RWPE2 (cell line): ENCODE results near the gene ZSCAN23.
A peak's percentile ranks its signal among the peaks of the same experiment; 100 is the strongest.

Experiments
- ATAC-seq: fragments of 200-7000 bp; cut with Tn5 transposase; 3 replicates; pipeline ENCODE4 v1.9.1; 2021; ENCODE audit warnings: low read depth
- DNase-seq: peaks from one replicate; pipeline ENCODE4 v3.0.0-alpha.2; 2020; ENCODE audit warnings: low spot score
- H3K27ac ChIP-seq: fragments of 450-650 bp; 2 replicates; pipeline ENCODE4 v1.5.1; 2017; ENCODE audit warnings: mild to moderate bottlenecking; ENCODE audit not compliant: poor library complexity, severe bottlenecking
- H3K27me3 ChIP-seq: fragments of 250-450 bp; sonication (Bioruptor Pico); 2 replicates; pipeline ENCODE4 v1.5.1; 2021; ENCODE audit warnings: mild to moderate bottlenecking, moderate library complexity; ENCODE audit not compliant: insufficient read depth, poor library complexity, severe bottlenecking
- H3K36me3 ChIP-seq: fragments of 250-450 bp; sonication (Bioruptor Pico); 2 replicates; pipeline ENCODE4 v1.5.1; 2020; ENCODE audit warnings: low read depth, mild to moderate bottlenecking, moderate library complexity
- H3K4me1 ChIP-seq: fragments of 250-450 bp; sonication (Bioruptor Pico); 2 replicates; pipeline ENCODE4 v1.5.1; 2021; ENCODE audit warnings: mild to moderate bottlenecking, moderate library complexity; ENCODE audit not compliant: insufficient read depth, poor library complexity, severe bottlenecking
- H3K4me3 ChIP-seq: fragments of 250-450 bp; sonication (Bioruptor Pico); 2 replicates; pipeline ENCODE4 v1.5.1; 2021; ENCODE audit warnings: mild to moderate bottlenecking, moderate library complexity; ENCODE audit not compliant: severe bottlenecking
- H3K9me3 ChIP-seq: fragments of 250-450 bp; sonication (Bioruptor Pico); 2 replicates; pipeline ENCODE4 v1.5.1; 2021; ENCODE audit warnings: mild to moderate bottlenecking, moderate library complexity; ENCODE audit not compliant: severe bottlenecking
- CTCF ChIP-seq: fragments of 450-650 bp; IDR thresholded peaks from one replicate; pipeline ENCODE4 v1.5.1; 2017; ENCODE audit warnings: mild to moderate bottlenecking, moderate library complexity; ENCODE audit not compliant: poor library complexity, severe bottlenecking

ZSCAN23 gene

GRCh38 chr6:28488916-28489365 lies 45.6 kb upstream of the ZSCAN23 start:
- ATAC-seq (no peak), DNase-seq (no peak)
- no peak for TF ChIP-seq CTCF
- no peak overlapping the region for H3K27ac ChIP-seq
- H3K27me3 ChIP-seq, result no peaks in the 10 kb centered on the region
- H3K36me3 ChIP-seq, result no peaks in the 10 kb centered on the region
- peak overlapping the region; percentile 36 for H3K4me3 ChIP-seq
- H3K9me3 ChIP-seq, result no peaks in the 10 kb centered on the region
- no peaks in the 10 kb centered on the region for H3K4me1 ChIP-seq

- ATAC-seq, result no peak
- no peaks in the 10 kb centered on the region for H3K36me3 ChIP-seq
- no peaks in the 10 kb centered on the region for H3K4me1 ChIP-seq
- no peaks in the 10 kb centered on the region for H3K27me3 ChIP-seq
- no peak overlapping the region for H3K4me3 ChIP-seq
- DNase-seq, result no peak
- no peaks in the 10 kb centered on the region for H3K9me3 ChIP-seq
- H3K27ac ChIP-seq, result no peak overlapping the region
- no peak for TF ChIP-seq CTCF
These were observed 43.9 kb upstream of the ZSCAN23 start for GRCh38 chr6:28486988-28487742.

- H3K9me3 ChIP-seq, result no peaks in the 10 kb centered on the region
- H3K27me3 ChIP-seq, result peaks cover under 1% of the 10 kb centered on the region
- no peak for TF ChIP-seq CTCF
- H3K36me3 ChIP-seq, result no peaks in the 10 kb centered on the region
- H3K27ac ChIP-seq, result no peak overlapping the region
- no peaks in the 10 kb centered on the region for H3K4me1 ChIP-seq
- ATAC-seq (no peak), DNase-seq (no peak)
- no peak overlapping the region for H3K4me3 ChIP-seq
These were observed 43.2 kb upstream of the ZSCAN23 start for GRCh38 chr6:28486533-28486932.

GRCh38 chr6:28485482-28485881 lies 42.2 kb upstream of the ZSCAN23 start:
- H3K4me1 ChIP-seq, result no peaks in the 10 kb centered on the region
- no peak for TF ChIP-seq CTCF
- H3K27ac ChIP-seq, result no peak overlapping the region
- no peak for DNase-seq
- H3K9me3 ChIP-seq, result no peaks in the 10 kb centered on the region
- ATAC-seq, result no peak
- no peaks in the 10 kb centered on the region for H3K36me3 ChIP-seq
- peaks cover 10% of the 10 kb centered on the region for H3K27me3 ChIP-seq
- H3K4me3 ChIP-seq, result no peak overlapping the region

GRCh38 chr6:28480253-28480932 lies 37.1 kb upstream of the ZSCAN23 start:
- no peaks in the 10 kb centered on the region for H3K4me1 ChIP-seq
- ATAC-seq (no peak), DNase-seq (no peak)
- H3K4me3 ChIP-seq, result no peak overlapping the region
- peaks cover 49% of the 10 kb centered on the region for H3K27me3 ChIP-seq
- no peak overlapping the region for H3K27ac ChIP-seq
- no peak for TF ChIP-seq CTCF
- H3K36me3 ChIP-seq, result no peaks in the 10 kb centered on the region
- H3K9me3 ChIP-seq, result no peaks in the 10 kb centered on the region
